IPS-20b (cell line): ENCODE measurements around the gene ZNF45.
"Not testable (repeated sequence)": the region's sequence is repeated elsewhere in the genome, so short reads cannot be mapped to it uniquely, and the experiment has no call there.

Experiments
- H3K27ac ChIP-seq: one replicate; pipeline ENCODE4 v1.5.1; 2013; ENCODE audit warnings: low read length
- H3K27me3 ChIP-seq: 2 replicates; pipeline ENCODE4 v1.6.1; 2013; ENCODE audit warnings: mild to moderate bottlenecking, low read length, inconsistent platforms; ENCODE audit not compliant: insufficient read depth
- H3K36me3 ChIP-seq: 2 replicates; pipeline ENCODE4 v1.6.1; 2013; ENCODE audit warnings: low read depth, mild to moderate bottlenecking, inconsistent platforms, low read length, moderate library complexity; ENCODE audit not compliant: insufficient read depth
- H3K4me1 ChIP-seq: 2 replicates; pipeline ENCODE4 v1.6.1; 2013; ENCODE audit warnings: mild to moderate bottlenecking, control low read depth, inconsistent platforms, low read length, moderate library complexity; ENCODE audit not compliant: insufficient read depth
- H3K4me3 ChIP-seq: 2 replicates; pipeline ENCODE4 v1.5.1; 2013; ENCODE audit warnings: mild to moderate bottlenecking, low read length, inconsistent platforms
- H3K9ac ChIP-seq: 2 replicates; pipeline ENCODE4 v1.6.1; 2013; ENCODE audit warnings: low read depth, mild to moderate bottlenecking, inconsistent platforms, low read length, moderate library complexity
- H3K9me3 ChIP-seq: 2 replicates; pipeline ENCODE4 v1.6.1; 2013; ENCODE audit warnings: mild to moderate bottlenecking, low read depth, low read length, inconsistent platforms; ENCODE audit not compliant: insufficient read depth

The ZNF45 gene

DNA sequence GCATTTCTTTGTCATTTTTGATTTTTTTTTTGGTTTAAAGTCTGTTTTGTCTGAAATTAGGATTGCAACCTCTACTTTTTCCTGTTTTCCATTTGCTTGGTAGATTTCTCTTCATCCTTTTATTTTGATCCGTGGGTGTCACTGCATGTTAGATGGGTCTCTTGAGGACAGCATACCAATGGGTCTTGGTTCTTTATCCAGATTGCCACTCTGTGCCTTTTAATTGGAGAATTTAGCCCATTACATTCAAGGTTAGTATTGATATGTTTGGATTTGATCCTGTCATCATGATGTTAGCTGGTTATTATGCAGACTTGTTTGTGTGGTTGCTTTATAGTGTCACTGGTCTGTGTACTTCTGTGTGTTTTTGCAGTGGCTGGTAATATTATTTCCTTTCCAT, 12.3 kb upstream of the ZNF45 start:
- H3K4me1 ChIP-seq, H3K9ac ChIP-seq, H3K27me3 ChIP-seq, H3K36me3 ChIP-seq, H3K4me3 ChIP-seq, H3K27ac ChIP-seq: not testable (repeated sequence)
- peaks cover 56% of the 10 kb centered on the region for H3K9me3 ChIP-seq

DNA sequence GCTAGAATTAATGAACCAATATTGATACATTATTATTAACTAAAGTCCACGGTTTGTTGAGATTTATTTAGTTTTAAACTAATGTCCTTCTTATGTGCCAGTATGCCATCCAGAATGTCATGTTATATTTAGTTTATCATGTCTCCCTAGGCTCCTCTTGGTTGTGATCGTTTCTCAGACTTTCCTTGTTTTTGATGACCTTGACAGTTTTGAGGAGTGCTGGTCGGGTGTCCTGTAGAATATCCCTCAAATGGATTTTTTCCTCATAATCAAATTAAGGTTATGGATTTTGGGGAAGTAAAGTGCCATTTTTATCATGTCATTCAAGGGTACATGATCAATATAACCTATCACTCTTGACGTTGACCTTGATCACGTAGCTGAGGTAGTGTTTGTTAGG, 6.1 kb upstream of the ZNF45 start:
- Histone ChIP-seq H3K36me3 (no peaks in the 10 kb centered on the region), H3K4me3 (no peak overlapping the region), H3K4me1 (no peaks in the 10 kb centered on the region), H3K9me3 (peaks cover 51% of the 10 kb centered on the region), H3K9ac (no peak overlapping the region), H3K27me3 (no peaks in the 10 kb centered on the region), H3K27ac (no peak overlapping the region)

DNA sequence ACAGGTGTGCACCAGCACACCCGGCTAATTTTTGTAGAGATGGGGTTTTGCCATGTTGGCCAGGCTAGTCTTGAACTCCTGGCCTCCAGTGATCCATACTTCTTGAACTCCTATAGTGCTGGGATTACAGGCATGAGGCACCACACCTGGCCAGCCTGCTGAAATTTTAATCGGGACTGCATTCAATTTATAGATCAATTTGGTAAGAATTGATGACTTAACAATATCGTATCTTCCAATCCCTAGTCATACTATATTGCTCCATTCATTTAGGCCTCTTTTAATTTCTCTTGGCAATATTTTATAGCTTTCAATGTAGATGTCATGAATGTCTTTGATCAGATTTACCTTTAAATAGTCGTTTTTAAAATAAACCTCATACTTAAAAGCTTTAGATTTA, 5.6 kb upstream of the ZNF45 start:
- H3K36me3 ChIP-seq = no peaks in the 10 kb centered on the region
- peaks cover 46% of the 10 kb centered on the region for H3K9me3 ChIP-seq
- no peak overlapping the region for H3K4me3 ChIP-seq
- no peak overlapping the region for H3K9ac ChIP-seq
- no peaks in the 10 kb centered on the region for H3K27me3 ChIP-seq
- H3K27ac ChIP-seq = no peak overlapping the region
- no peaks in the 10 kb centered on the region for H3K4me1 ChIP-seq

DNA sequence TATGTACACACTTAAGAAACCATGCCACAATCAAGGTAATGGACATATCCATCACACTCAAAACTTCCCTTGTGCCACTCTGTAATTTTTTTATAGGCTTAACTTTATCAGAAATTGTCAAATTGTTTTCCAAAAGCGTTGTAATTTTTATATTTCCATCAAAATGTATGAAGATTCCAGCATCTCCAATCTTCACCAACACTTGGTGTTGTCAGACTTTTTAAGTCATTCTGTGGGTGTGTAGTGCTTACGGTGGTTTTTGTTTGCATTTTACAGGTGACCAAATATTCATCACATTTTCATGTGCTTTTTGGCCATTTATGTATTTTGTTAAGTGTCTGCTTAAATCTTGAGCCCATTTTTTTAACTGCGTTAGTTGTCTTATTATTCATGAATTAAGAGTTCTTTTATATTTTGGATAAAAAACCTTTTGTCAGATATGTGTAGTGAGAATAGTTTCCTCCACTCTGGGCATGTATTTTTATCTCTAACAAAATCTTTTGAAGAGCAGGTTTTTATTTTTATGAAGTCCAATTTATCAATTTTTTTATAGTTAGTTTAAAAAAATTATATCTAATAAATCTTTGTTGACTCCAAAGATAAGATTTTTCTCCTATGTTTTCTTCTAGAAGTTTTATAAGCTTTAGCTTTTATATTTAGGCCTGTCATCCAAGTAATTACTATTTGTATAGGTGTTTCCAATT, 4.6 kb upstream of the ZNF45 start:
- no peak overlapping the region for H3K9ac ChIP-seq
- H3K27ac ChIP-seq = no peak overlapping the region
- no peaks in the 10 kb centered on the region for H3K27me3 ChIP-seq
- H3K36me3 ChIP-seq = no peaks in the 10 kb centered on the region
- no peaks in the 10 kb centered on the region for H3K4me1 ChIP-seq
- no peak overlapping the region for H3K4me3 ChIP-seq
- peaks cover 39% of the 10 kb centered on the region for H3K9me3 ChIP-seq

DNA sequence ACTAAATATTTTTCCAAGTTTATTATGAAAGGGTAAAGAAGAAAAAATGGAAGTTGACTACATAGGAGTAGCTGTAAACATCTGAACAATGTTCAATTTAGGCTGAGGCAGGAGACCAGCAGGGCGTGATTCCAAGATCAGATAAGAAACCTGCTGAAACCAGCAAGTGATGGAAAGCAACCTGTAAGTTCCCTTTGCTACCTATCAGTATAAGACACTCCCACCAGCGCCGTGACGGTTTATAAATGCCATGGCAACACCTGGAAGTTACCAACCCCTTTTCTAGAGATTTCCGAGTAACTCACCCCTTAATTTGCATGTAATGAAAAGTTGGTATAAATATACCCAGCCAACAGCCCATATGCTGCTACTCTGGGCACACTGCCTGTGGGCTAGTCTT, 1.1 kb upstream of the ZNF45 start:
- 0 out of 2 replicates have a peak, but pooled peaks cover 5% of the 10 kb centered on the region for H3K4me1 ChIP-seq
- H3K27me3 ChIP-seq = no peaks in the 10 kb centered on the region
- peaks cover 13% of the 10 kb centered on the region for H3K36me3 ChIP-seq
- H3K9ac ChIP-seq = no peak overlapping the region
- H3K27ac ChIP-seq = no peak overlapping the region
- H3K4me3 ChIP-seq = no peak overlapping the region
- peaks cover 21% of the 10 kb centered on the region for H3K9me3 ChIP-seq

DNA sequence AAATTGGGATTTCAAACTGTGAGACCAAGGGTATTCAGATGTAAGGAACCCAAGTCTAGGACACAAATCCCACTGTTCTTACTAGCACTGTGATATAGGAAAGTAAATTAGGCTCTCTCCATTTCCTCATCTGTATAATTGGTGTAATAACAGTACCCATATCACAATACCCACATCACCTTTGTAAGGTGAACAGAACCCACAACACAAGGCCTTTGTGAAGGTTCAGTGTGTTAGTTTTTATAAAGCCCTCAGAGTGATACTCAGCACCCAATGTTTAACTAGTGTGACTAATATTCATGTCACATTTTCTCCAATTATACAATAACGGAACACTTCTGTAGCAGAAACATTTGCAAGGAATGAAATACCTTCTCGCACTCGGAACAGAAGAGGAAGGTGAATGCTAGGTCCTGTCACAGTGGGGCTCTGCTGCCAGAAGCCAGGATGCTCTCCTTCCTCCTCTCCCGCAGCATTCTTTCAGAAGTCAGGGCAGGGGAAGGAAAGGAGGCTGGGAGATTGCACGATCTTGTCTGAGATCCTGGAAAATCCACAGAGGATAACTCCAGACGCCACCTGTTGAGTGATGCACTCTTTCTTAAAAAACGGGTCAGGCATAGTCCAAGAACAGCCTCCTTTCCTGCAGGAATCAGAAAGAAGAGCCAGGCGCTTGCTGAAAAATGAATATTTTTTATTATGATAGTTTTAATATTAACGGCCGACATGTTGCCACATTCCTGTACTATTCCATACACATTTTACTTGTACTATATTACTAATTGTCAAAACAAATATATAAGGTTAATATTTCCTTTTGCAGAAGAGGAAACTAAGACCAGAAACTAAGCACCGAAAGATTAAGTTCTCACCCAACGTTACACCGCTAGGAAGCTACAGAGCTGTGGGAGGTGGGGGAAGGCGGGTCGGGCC, 762 bp downstream of the ZNF45 start:
- H3K27ac ChIP-seq = no peak overlapping the region
- H3K36me3 ChIP-seq = peaks cover 31% of the 10 kb centered on the region
- peak overlapping the region; percentile 77 for H3K9ac ChIP-seq
- 0 out of 2 replicates have a peak, but pooled peaks cover 5% of the 10 kb centered on the region for H3K4me1 ChIP-seq
- no peaks in the 10 kb centered on the region for H3K27me3 ChIP-seq
- H3K4me3 ChIP-seq = peak overlapping the region; percentile 73
- H3K9me3 ChIP-seq = peaks cover 11% of the 10 kb centered on the region

DNA sequence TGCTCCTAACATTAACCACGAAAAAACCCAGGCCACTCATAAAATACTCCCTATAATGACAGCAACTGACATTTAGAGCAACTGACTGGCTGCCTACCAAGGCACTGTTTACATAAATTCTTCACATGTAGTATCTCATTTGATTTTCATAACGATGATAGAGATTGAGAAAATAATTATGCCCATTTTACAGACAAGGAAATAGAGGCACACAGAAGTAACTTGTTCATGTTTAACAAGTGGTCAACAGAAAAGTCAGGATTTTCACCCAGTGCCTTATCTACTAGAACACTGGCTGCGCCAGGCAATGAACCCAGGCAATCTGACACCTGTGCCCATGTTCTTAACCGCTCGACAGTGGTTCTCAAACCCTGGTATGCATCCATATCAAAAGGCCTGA, 6.3 kb downstream of the ZNF45 start:
- Histone ChIP-seq H3K4me3 (no peak overlapping the region), H3K27me3 (no peaks in the 10 kb centered on the region), H3K36me3 (peaks cover 76% of the 10 kb centered on the region), H3K9ac (no peak overlapping the region), H3K9me3 (no peaks in the 10 kb centered on the region), H3K4me1 (0 out of 2 replicates have a peak, but pooled peaks cover under 1% of the 10 kb centered on the region), H3K27ac (no peak overlapping the region)

DNA sequence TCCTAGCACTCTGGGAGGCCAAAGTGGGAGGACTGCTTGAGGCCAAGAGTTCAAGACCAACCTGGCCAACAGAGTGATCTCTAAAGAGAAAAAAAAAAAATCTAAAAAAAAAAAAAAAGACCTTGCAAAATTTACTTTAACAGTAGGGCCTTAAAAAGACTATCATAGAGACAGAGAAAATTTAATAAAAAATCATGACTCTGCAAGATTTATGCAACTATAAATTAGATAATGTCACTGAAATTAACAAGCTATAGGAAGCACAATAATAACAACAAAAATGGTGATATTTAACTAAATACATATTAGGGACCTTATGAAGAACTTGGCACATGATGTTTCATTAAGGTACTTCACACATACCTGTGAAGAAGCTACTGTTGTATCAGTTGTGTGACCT, 11.2 kb downstream of the ZNF45 start:
- peaks cover 85% of the 10 kb centered on the region for H3K36me3 ChIP-seq
- H3K27me3 ChIP-seq = no peaks in the 10 kb centered on the region

DNA sequence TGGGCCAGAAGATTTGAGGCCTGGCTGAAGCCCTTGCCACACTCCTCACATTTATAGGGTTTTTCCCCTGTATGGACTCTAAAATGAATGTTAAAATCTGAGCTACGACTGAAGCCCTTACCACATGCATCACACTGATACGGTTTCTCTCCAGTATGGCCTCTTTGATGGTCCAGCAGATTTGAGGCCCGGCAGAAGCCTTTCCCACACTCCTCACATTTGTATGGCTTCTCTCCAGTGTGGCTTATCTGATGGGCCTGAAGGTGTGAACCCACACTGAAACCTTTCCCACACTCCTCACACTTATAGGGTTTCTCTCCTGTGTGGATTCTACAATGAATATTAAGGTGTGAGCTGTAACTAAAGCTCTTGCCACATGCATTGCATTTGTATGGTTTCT, 21.0 kb downstream of the ZNF45 start:
- Histone ChIP-seq H3K9ac (no peak overlapping the region), H3K36me3 (peaks cover 67% of the 10 kb centered on the region), H3K4me1 (no peaks in the 10 kb centered on the region), H3K27me3 (no peaks in the 10 kb centered on the region), H3K27ac (no peak overlapping the region), H3K4me3 (0 out of 2 replicates have a peak overlapping the region, but pooled peaks have one; percentile 13), H3K9me3 (peaks cover 89% of the 10 kb centered on the region)

More for the DNA sequence above, 11.2 kb downstream of the ZNF45 start:
- H3K9ac ChIP-seq = no peak overlapping the region
- H3K9me3 ChIP-seq = no peaks in the 10 kb centered on the region; the same call in 1 of the 2 replicates
- no peak overlapping the region for H3K27ac ChIP-seq
- H3K4me1 ChIP-seq = no peaks in the 10 kb centered on the region
- H3K4me3 ChIP-seq = no peak overlapping the region

DNA sequence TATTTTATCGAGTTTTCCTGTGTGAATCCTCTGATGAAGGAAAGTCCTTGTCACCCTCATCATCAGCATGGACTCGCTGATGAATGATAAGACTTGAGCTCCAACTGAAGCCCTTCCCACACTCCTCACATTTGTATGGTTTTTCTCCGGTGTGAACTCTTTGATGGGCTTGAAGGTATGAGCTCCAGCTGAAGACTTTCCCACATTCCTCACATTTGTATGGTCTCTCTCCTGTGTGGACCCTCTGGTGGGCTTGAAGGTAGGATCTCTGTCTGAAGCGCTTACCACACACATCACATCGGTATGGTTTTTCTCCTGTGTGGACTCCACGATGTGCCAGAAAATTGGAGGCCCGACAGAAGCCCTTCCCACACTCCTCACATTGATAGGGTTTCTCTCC, 21.7 kb downstream of the ZNF45 start:
- Histone ChIP-seq H3K27me3 (no peaks in the 10 kb centered on the region), H3K9me3 (peaks cover 96% of the 10 kb centered on the region), H3K27ac (no peak overlapping the region), H3K36me3 (peaks cover 60% of the 10 kb centered on the region), H3K4me3 (peak overlapping the region; percentile 13; the same call in 1 of the 2 replicates), H3K4me1 (no peaks in the 10 kb centered on the region), H3K9ac (no peak overlapping the region)

DNA sequence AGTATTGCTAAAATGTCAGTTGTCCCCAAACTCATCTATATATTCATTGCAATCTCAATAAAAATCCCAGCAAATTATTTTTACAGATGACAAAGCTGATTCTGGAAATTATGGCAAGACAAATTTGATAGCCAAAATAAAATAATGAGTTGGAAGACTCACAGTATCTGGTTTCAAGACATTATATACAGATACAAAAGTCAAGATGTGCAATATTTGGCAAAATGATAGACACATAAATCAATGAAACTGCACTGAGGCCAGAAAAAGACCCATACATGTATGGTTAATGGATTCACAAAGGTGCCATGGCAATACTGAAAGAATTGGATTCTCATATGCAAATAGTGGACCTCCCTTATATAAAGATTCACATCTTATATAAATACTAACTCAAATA, 24.2 kb downstream of the ZNF45 start:
- Histone ChIP-seq H3K27ac (no peak overlapping the region), H3K9ac (no peak overlapping the region), H3K9me3 (peaks cover 97% of the 10 kb centered on the region), H3K27me3 (no peaks in the 10 kb centered on the region), H3K4me3 (no peak overlapping the region), H3K36me3 (peaks cover 35% of the 10 kb centered on the region), H3K4me1 (no peaks in the 10 kb centered on the region)

DNA sequence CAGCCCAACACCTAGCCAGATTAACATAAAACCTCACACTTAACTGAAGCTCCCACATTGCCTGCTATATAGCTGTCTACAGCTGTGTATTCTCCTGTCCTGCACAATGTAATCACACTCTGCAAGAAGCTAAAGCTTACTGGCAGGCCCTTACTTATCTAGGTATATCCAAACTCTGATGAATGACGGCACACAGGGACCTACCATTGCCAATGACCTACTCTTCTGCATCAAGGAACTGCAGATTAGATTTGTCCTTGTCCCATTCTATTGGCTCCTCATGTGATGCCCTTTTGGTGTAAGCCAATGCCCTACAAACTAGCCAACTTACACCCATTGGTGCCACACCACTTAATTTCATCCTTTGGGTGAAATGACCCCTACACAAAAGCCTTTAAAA, 26.4 kb downstream of the ZNF45 start:
- Histone ChIP-seq H3K36me3 (peaks cover 13% of the 10 kb centered on the region), H3K9me3 (peaks cover 96% of the 10 kb centered on the region), H3K9ac (no peak overlapping the region), H3K27me3 (no peaks in the 10 kb centered on the region), H3K4me1 (no peaks in the 10 kb centered on the region), H3K27ac (no peak overlapping the region), H3K4me3 (no peak overlapping the region)
